Skin of body (tissue), 2 donors: ENCODE measurements around the gene SMIM24. TPM values are rescaled to one million over a fixed set of nuclear protein-coding genes. Genes with fewer than 3 reads are reported as not detected.

Experiments
- DNase-seq: peaks from one replicate; lab custom pipeline; 2025; lab: John Stamatoyannopoulos, UW
- total RNA-seq: library from RNA; depleted of rRNA; stranded (reverse); fragments of >200 nt; gene quantifications from one replicate; pipeline ENCODE4 v1.2.3, GENCODE V29; 2014

SMIM24 gene
- total RNA-seq, 1 donor from 2014 or later = not detected

DNA sequence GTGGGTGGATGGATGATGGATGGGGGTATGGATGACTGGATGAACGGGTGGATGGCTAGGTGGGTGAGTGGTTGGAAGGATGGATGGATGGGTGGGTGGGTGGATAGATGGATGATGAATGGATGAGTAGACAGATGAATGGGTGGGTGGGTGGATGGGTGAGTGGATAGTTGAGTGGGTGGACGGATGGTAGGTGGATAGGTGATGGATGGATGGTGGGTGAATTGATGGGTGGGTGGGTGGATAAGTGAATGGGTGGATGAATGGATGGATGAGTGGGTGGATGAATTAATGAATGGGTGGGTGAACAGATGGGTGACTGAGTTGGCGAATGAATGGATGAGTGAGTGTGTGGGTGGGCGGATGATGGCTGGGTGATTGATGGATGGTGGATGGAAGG is 4.9 kb downstream of the SMIM24 start:
- DNase-seq = no peak

DNA sequence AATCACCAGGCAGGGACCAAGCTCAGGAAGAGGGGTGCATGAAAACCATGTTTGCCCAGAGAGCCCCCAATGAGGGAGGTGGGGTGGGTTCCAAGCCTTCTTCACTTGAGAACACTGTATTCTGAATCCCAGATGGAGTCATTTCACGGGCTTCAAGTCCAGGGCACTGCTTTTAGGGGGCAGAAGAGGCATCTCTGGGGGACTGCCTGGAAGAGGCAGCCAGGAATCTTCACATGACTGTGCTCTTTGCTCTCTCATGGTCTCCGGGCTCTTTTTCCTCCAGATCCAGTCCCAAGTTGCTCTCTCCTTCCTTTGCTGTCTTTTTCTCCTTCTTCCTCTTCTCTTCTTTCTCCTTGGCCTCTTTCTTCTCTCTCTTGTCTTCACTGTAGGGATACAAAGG is 5.7 kb downstream of the SMIM24 start:
- no peak for DNase-seq

DNA sequence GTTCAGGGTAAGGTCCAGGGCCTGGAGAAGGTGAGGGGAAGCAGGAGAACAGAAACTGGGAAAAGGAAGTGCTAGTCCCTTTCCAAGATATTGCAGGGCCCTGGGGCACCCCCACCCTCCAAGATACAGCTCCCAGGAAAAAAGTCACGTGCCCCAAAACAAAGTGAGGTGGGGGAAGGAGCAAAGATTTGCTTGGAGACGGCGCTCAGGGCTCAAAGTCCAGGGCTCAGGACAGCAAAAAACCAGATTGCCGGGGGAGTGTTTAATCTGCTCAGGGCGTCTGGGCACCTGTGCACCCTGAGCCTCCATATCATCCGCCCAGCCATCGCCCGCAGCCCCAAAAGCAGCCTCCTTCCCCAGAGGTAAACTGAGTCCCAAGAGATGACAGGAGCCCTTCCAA is 6.3 kb downstream of the SMIM24 start:
- DNase-seq = no peak

DNA sequence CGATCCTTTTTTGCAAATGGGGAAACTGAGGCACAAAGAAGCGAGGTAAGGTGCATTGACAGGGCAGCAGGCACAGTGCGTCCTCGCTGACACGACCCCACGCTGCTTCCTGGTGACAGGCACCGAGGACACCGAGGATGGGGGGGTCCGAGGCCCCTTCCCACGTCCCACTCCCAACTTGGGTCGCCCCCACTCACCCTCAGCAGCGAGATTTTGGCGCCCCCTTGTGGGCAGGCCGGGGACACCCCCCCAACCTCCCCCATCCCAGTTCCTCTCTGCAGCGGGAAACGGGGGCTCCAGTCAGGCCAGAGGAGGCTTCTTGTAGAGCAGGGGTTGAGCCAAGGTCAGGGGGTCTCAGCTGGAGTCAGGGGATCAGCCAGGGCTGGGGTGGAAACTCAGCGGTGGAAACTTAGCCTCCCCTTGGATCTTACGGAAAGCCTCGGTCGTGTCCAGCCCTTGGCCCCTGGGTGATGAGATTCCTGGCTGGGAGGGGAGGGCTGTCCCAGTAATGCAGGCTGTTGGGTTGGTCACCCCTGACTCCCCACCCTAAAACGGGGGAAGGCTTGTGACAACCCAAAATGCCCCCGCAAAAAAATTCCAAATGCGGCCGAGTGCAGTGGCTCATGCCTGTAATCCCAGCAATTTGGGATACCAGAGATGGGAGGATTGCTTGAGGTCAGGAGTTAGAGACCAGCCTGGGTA is 8.2 kb downstream of the SMIM24 start:
- no peak for DNase-seq

DNA sequence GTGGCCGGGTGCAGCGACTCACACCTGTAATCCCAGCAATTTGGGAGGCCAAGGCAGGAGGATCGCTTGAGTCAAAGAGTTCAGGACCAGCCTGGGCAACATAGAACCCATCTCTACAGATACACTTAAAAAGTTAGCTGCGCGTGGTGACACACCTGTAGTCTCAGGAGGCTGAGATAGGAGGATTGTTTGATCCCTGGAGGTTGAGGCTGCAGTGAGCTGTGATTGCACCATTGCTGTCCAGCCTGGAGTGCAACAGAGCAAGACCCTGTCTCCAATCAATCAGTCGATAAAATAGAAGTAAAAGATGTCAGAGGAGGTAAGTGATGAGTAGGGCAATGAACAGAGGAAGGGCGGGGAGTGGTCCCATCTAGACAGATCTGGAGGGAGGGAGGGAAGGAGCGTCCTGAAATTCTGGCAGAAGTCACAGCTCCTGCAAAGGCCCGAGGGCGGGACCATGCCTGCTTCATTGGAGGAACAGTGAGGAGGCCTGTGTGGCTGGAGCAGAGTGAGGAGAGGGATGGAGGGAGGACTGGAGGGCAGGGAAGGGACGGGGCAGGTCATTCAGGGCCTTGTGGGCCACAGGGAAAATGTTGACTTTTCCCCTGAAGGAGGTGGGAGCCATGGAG is 9.7 kb downstream of the SMIM24 start:
- DNase-seq = no peak

DNA sequence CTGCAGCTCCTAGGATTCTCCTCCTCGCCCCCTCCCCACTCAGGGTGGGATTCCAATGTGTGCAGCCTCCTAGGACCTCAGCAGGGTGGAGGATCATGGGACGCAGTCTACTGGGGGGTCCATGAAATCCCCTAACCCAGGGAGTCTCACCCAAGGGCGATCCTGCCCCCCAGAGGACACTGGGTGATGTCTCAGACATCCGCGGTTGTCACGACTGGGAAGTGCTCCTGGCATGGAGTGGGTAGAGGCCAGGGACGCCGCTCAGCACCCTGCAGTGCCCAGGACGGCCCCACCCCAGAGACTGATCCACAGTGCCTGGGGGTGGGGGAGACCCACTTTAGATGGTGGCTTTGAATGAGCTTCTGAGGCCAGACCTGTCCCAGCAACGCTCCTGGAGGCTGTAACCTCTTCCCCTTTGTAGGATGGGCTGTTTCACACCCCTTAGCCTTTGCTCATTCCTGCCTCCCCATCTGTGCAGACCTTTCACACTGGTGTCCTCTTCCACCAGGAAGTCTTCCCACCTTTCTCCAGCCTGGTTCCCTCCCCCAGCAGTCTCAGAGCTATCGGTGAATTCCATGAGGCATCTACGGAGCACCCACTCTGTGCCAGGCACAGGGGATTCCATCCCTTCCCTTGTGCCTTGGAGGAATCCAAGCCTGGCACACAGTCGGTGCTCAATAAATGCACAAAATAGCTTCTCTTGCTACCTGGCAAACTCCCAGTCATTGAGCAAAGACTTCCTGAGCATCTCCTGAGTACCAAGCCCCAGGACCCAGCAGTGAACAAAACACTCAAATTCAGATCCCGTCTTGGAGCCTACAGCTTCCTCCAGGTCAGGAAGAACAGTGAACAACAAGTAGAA is 10.5 kb downstream of the SMIM24 start:
- DNase-seq = no peak

DNA sequence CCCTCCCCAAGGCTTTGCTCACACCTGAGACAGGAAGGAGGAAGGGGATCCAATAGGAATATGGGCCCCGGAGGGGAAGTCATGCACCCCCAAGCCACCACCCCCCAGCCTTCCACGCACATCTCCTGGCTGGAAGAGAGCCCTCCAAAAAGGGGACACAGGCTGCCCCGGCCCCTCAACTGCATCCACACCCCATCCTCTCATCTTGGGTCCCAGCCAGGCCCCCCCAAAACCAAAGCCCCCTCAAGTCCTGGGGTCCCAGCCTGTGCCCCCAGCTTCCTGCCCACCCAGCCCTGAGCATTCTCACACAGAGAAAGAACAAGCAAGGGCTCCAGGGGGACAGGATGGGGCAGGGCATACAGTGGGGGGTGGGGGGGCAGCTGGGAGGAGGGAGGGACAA is 12.1 kb downstream of the SMIM24 start:
- no peak for DNase-seq

DNA sequence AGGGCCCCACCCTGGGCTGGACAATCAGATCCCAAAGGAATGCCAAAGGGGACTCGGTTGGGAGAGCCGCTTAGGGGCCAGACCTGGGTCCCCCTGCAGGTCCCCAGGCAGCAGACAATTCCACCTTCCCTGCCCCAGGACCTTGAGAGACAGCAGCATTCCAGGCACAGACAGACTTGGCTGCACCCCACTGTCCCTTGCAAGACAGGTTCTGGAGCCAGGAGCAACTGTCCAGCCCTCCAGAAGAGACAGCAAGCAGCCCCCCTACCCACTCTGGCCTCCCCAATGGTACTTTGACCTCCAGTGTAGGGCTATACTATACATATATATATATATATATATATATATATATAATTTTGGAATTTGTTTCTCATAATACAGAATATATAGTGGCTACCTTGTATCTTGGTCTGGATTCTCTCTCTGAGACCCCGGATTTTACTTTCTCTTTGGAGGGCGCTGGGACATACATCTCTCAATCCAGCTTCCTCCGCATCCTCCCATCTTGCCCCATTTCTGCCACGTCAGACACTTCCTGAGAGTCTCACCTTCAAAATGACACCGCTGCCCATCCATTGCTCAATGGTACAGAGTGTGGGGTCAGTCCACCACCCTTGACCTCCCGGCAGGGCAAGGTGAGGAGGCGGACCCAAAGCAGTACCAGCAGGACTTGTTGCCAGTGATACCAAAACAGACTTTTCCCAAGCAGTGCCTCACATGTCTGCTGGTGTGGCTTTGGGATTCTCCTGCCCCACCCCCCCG is 12.7 kb downstream of the SMIM24 start:
- no peak for DNase-seq

DNA sequence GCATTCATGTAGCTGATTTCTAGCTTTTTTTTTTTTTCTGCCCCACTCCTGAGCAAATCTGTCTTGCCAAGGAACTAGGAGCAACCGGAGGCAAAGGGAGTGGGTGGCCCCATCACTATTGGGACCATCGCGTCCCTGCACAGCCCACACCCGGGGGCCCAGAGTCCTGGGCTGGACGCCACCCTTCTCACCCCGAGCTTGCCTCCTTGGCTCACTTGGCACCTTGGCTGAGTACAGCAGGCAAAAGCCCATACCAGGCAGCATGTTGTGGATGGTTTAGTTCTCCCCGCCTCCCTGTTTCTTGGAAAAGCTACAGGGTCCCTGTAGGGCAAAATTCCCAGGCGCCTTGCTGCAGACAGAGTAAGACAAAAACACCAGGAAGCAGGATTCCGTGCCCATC is 13.7 kb downstream of the SMIM24 start:
- DNase-seq = no peak

DNA sequence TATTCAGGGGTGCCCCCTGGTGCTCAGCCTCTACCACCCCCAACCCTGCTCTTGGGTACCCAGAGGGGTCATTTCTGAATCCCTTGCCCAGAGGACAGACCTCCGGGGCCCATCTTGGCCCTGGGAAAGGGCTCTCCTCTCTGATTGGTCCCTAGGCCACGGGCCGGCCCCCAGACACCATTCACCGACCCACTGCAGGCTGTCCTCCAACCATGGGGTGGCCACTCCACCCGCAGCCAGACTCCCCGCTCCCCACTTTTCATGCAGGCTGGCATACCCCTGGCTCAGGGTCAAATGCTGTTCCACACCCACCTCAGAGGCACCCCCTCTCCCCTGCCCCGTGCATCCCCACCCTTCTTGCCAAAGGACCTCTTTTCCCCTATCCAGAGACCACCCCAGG is 14.8 kb downstream of the SMIM24 start:
- no peak for DNase-seq

DNA sequence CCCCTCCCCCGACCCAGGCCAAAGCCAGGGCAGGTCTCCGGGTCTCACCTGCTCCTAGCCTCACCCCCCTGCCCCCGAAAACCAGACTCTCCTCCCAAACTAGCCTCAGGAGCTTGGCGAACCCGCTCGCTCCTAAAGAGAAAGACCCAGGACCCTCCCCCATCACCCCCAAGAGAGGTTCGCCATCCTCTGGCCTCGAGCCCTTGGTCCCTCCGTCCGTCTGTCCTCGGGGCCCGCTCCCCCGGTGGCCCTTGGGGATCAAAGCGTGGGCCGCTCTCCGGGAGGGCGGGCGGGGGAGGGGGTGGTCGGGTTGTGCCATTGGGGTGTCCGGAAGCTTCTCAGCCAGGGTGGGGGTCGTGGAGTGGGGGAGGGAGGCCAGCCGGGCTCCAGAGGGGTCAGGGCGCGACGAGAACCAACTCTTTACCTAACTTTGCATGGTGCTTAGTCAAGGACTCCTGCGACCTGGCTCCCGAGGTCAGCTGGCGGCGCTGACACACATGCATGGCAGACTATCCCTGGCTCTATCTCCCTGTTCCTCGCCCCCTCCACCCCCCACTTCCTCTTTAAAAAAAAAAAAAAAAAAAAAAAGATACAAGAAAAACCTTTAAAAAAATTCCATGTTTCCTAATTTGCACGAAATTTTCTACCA is 15.6 kb downstream of the SMIM24 start:
- DNase-seq = no peak

DNA sequence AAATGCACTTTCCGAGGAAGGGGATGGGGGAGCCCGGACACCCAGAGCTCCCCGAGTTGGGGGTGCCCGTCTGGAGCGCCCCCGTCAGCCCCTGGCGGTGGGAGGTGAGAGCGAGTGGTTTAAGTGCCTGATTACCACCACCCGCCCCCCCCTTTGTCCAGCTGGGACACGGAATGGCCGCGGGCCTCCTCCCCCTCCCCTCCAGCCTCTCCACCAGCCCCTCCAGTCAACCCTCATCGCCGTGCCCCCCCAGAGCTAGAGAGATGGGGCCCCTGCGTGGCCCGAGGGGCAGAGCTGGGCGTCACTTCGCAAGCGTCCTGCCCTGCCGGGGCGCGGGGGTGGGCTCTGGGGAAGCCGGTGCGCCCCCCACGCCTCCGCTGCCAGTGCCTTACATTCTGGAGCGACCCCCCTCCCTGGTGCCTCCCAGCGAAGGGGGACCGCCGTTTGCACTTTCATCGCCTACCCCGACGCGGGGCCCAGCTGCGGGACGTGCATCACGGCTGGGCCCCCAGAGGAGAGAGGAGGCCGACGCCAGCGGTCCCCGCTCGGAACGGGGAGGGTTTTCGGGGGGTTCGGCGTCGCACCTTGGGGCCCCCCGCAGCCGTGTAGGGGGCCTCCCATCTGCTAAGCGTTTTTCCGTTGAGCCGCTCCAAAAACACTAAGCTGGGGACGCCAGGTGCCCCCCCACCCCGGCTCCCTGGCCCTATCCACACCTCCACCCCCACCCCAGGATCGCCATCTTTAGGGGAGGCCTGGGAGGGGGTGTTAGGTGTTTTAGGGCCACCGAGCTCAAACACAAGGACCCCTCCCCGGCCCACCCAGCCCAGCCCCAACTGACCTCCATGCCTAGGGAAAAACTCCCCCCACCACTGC is 16.4 kb downstream of the SMIM24 start:
- DNase-seq = no peak

DNA sequence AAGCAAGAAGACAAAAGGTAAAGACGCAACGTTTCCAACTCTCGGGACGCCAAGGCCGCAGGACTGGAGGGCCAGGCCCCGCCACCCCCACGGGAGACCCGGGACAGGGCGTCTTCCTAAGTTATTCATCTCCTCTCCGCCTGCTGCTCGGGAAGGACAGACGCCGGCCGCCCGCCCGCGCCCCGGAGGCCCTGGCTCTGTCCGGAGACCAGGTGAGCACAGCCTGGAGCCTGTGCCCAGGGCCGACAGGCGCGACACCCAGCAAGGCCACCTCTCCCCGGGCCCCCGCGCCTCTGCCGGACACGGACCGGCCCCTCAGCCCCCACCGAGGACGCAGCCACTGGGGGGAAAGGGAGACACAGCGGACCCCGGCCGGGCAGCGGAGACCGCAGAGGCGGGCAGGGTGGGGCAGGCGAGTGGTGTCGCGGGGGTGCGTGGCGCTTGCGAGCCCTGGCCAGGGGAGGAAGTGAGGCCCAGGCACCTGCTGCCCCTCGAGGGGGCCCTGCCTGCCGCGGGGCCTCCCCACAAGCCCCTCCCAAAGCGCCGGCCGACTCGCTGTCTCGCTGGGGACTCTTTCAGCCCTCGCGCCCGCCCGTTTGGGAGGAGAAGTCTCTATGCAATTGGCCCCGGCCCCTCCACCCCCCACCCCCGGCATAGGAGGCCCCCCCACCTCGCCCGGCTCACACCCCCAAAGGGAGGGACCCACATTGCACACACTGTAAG is 17.2 kb downstream of the SMIM24 start:
- DNase-seq = no peak

DNA sequence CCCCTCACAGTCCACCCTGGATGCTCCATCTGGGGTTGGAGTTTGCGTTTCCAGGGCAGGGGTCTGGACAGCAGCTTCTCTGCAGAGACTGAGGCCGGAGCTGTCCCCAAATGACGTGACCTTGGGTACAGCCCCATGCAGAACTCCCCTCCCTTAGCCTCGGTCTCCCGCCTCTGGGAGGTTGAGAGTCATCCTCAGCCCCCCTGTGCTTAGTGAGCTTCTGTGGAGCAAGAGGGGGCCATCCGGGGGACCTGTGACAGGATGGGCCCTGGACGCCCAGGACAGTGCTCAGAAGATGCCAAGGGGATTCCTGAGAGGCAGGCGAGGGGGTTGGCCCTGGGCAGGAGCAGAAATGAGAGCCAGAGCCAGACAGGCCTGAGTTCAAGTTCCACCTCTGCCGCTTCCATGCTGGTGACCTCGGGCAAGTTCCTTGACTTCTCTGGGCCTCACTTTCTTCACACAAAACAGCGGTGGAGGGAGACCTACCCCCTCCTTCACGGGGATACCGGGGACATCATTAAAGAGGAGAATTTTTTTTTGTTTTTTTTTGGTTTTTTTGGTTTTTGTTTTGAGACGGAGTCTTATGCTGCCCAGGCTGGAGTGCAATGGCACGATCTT is 20.3 kb downstream of the SMIM24 start:
- no peak for DNase-seq

DNA sequence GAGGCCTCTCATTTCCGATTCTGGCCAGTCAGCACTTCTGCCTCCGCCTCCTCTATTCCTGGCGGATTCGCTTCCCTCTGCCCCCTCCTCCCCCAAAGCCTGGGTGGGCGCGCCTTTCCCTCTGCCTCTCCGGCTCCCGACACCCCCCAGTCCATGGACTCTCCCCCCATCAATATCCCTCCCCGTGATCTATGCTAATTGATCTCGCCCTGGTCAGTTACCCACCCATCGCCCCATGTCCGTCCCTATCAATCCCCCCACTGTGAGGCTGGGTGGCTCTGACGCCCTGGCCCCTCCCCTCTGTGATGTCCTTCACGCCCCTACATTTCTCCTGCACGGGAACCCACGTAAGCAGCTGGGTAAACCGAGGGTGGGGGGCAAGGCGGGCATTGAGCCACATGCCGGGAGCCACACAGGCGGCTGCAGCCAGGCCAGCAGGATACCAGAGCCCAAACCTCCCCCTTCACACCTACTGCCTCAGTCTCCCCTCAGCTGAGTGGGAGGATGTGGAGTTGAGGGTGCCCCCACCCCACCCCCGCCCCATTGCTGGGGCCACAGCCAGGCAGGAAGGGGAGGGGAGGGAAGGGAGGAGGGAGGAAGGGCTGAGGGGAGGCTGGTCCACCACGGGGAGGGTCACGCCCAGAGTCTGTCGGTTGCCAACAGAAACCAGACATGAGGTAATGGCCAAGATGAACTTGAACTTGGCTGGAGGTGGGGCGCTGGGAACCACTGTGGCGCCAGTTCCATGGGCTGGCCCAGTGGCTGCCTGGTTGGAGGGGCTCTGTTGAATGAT is 21.0 kb downstream of the SMIM24 start:
- DNase-seq = peak; percentile 80

DNA sequence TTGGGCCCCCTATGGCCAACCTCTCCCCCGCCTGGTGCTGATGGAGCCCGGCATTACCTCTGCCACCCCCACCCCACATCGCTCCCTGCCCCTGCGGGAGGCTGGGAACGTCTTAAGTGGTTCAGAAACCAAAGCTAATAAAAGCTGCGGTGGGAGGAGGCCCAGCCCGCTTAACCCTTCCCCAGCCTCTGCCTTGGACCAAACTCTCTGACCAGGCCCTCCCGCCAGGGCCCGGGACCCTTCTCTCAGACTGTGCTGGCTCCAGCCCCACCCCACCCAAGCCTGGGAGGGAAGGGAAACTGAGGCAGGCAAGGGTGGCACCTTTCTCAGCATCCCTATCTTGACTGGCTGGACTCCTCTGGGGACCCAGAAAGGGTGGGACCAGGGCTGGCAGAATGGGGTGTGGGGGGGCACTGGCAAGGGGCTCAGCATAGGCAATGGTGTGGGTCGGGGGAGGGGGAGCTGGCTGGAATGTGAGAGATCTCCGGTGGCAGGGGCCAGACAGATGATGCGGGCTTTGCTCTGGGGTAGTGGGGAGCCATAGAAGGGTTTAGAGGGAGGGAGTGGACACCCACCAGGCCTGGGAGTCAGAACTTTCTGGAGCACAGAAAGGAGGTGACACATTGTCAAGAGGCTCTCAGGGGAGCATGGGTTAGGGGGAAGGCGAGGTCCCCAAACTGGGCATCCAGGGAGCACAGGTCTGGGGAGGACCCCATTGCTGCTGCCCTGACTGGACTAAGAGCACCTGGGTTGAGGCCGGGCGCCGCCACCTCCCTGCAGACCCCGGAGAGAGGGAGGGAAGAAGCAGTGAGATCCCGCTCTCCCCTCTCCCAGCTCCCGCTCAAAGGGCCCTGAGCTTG is 21.9 kb downstream of the SMIM24 start:
- DNase-seq = no peak

DNA sequence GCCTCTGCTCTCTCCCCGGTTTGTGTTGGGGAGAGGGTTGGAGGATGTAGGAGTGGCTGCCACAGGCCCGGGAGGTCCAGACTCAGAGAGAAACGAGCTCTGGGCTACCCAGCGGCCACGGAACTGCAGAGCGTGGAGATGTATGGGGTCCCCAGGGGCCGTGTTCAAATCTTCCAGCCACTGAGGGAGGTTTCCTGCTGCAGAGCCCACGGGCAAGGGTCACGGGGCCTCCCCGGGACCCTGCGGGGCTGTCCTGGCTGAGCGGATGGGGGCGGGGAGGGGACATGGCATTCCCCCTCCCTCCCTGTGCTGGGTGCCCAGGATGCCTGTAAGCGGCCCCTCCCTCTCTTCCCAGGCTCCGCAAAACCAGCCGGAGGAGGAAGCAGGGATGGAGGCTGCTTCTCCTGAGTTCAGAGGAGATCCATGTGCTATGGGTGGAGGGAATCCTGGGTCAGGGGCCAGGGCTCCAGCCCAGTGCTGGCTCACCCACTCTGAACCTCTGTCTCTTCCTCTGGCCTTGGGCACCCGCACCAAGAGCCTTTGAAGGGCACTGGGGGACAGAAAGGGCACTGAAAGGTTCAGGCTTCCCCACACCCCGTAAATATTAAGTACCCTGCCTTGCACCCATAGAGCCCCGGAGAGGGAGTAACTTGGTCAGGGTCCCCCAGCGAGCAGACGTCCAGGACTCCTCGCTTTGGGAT is 22.6 kb downstream of the SMIM24 start:
- DNase-seq = no peak
